HCT116 (cell line): Measurements from ENCODE around the gene CD83.

Experiments
- EZH2phosphoT487 ChIP-seq: fragments of 200-600 bp; IDR thresholded peaks from 2 replicates; pipeline ENCODE4 v1.6.1; 2018; ENCODE audit warnings: antibody characterized with exemption, borderline replicate concordance
- POLR2A ChIP-seq: IDR thresholded peaks from 2 replicates; pipeline ENCODE4 v1.7.0; 2011; ENCODE audit warnings: borderline replicate concordance; ENCODE audit not compliant: insufficient read depth, insufficient read length; ENCODE audit errors: extremely low read depth
- SIN3A ChIP-seq: IDR thresholded peaks from 2 replicates; pipeline ENCODE4 v1.6.1; 2012; ENCODE audit warnings: low read depth
- SP1 ChIP-seq: IDR thresholded peaks from 2 replicates; pipeline ENCODE4 v1.6.1; 2012; ENCODE audit warnings: low read depth
- YY1 ChIP-seq: IDR thresholded peaks from 2 replicates; pipeline ENCODE4 v1.6.1; 2011; ENCODE audit warnings: low read length, low read depth, moderate library complexity, mild to moderate bottlenecking; ENCODE audit not compliant: insufficient replicate concordance; ENCODE audit errors: extremely low read depth
- TF ChIP-seq, protein P1 (sequence below), 3 experiments: fragments of 200-600 bp in 1 of 3; sonication (generic) in 1 of 3; IDR thresholded peaks in 2 of 3; conservative IDR thresholded peaks in 1 of 3; 2 replicates each; pipeline ENCODE4 v1.5.1; 2012 to 2017; ENCODE audit warnings: low read depth in 2 of 3, low read length in 2 of 3, antibody characterized with exemption in 1 of 3, borderline replicate concordance in 1 of 3, control low read depth in 1 of 3, mild to moderate bottlenecking in 1 of 3, mixed read lengths in 1 of 3, mixed run types in 1 of 3, moderate library complexity in 1 of 3; ENCODE audit not compliant: insufficient read depth in 1 of 3
- TF ChIP-seq, protein P2 (sequence below): IDR thresholded peaks from 2 replicates; pipeline ENCODE4 v1.6.1; 2012; ENCODE audit warnings: low read depth

DNA sequence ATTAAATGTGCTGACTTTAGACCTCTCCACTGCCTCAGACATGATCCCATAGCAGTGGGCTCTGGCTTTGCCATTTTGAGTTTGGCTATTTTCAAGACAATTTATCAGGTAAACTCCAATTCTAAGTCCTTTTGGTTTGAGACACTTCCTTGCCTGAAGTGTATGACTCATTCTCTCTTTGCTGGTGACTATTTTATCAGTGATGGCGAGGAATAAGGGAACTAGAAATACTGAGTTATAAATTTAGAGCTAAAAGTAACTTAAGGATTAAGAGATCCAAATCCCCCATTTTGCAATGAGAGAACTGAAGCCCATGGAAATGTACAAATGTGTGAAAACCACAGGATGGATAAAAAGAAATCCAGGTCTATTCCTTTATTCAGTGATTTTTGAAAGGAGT is 30.9 kb upstream of the CD83 start:
- TF ChIP-seq, protein P1, sequence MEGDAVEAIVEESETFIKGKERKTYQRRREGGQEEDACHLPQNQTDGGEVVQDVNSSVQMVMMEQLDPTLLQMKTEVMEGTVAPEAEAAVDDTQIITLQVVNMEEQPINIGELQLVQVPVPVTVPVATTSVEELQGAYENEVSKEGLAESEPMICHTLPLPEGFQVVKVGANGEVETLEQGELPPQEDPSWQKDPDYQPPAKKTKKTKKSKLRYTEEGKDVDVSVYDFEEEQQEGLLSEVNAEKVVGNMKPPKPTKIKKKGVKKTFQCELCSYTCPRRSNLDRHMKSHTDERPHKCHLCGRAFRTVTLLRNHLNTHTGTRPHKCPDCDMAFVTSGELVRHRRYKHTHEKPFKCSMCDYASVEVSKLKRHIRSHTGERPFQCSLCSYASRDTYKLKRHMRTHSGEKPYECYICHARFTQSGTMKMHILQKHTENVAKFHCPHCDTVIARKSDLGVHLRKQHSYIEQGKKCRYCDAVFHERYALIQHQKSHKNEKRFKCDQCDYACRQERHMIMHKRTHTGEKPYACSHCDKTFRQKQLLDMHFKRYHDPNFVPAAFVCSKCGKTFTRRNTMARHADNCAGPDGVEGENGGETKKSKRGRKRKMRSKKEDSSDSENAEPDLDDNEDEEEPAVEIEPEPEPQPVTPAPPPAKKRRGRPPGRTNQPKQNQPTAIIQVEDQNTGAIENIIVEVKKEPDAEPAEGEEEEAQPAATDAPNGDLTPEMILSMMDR (IDR thresholded peaks at IDR 0.05 in 2 of 3, conservative IDR thresholded peaks at IDR 0.05 in 1 of 3; ENCODE audit: borderline replicate concordance in 1 of 3, insufficient read depth in 1 of 3, low read depth in 2 of 3, low read length in 2 of 3): no peak
- TF ChIP-seq POLR2A: no peak
- TF ChIP-seq SP1: no peak
- no peak for TF ChIP-seq EZH2phosphoT487
- TF ChIP-seq, protein P2, sequence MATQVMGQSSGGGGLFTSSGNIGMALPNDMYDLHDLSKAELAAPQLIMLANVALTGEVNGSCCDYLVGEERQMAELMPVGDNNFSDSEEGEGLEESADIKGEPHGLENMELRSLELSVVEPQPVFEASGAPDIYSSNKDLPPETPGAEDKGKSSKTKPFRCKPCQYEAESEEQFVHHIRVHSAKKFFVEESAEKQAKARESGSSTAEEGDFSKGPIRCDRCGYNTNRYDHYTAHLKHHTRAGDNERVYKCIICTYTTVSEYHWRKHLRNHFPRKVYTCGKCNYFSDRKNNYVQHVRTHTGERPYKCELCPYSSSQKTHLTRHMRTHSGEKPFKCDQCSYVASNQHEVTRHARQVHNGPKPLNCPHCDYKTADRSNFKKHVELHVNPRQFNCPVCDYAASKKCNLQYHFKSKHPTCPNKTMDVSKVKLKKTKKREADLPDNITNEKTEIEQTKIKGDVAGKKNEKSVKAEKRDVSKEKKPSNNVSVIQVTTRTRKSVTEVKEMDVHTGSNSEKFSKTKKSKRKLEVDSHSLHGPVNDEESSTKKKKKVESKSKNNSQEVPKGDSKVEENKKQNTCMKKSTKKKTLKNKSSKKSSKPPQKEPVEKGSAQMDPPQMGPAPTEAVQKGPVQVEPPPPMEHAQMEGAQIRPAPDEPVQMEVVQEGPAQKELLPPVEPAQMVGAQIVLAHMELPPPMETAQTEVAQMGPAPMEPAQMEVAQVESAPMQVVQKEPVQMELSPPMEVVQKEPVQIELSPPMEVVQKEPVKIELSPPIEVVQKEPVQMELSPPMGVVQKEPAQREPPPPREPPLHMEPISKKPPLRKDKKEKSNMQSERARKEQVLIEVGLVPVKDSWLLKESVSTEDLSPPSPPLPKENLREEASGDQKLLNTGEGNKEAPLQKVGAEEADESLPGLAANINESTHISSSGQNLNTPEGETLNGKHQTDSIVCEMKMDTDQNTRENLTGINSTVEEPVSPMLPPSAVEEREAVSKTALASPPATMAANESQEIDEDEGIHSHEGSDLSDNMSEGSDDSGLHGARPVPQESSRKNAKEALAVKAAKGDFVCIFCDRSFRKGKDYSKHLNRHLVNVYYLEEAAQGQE: no peak
- no peak for TF ChIP-seq YY1
- no peak for TF ChIP-seq SIN3A
